ENCODE results near the gene ACIN1.

Gene ACIN1

DNA sequence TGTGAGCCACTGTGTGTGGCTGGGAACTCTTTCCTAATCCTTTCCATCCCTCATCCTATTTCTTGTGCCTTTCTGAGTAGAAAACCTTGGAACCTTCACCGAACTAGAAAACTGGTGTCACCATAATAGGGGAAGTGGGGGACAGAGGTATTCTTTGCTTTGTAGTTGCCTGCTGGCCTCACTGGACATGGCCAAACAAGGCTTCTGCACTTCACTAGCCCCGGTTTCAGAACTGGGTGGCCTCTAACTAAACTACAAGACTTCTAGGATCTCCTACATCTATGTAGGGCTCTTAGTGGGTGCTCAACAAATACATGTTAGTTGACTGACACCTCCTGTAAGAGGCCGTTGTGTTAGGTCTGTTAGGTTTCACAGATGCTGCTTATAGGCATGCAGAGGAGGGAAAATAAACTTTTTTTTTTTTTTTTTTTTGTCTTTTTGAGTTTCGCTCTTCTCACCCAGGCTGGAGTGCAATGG is 10.4 kb upstream of the ACIN1 start:
- WGBS, 2 donors (ENCODE audit: extremely low coverage in 2 of 2, insufficient read length in 2 of 2, insufficient replicate concordance in 1 of 2), result no CpG with 5 or more reads among the region's 4 CpGs
- Histone ChIP-seq H2BK120ac (ENCODE audit: low read depth, low read length) (no peak overlapping the region), H3K9me3 (replicated peaks in 1 of 2; ENCODE audit: control insufficient read depth in 2 of 2, insufficient read depth in 1 of 2, low read depth in 1 of 2, low read length in 2 of 2) (peaks cover 0 to 2% of the 10 kb centered on the region in 2 donors), H3K4me2 (ENCODE audit: insufficient read depth, low read length, poor library complexity, severe bottlenecking) (no peak overlapping the region), H3K9ac (ENCODE audit: low read depth, low read length, poor library complexity) (no peak overlapping the region), H4K8ac (ENCODE audit: low read depth, low read length) (no peak overlapping the region), H3K36me3 (replicated peaks in 1 of 2; ENCODE audit: control insufficient read depth in 2 of 2, insufficient read depth in 2 of 2, low read length in 2 of 2) (no peaks in the 10 kb centered on the region), H3K27ac (replicated peaks; ENCODE audit: low read length) (no peak overlapping the region), H3K4ac (ENCODE audit: low read length) (no peak overlapping the region), H2BK12ac (ENCODE audit: low read length) (no peak overlapping the region), H3K14ac (ENCODE audit: low read length) (no peak overlapping the region), H2AFZ (ENCODE audit: low read length) (no peak overlapping the region), H3K27me3 (ENCODE audit: control insufficient read depth in 3 of 3, insufficient read depth in 3 of 3, low read depth in 1 of 3, low read length in 3 of 3) (peaks cover 0 to 3% (median 0%) of the 10 kb centered on the region in 3 experiments), H3K4me1 (ENCODE audit: control insufficient read depth in 2 of 2, insufficient read depth in 1 of 2, low read depth in 1 of 2, low read length in 2 of 2) (no peaks in the 10 kb centered on the region), H2BK15ac (ENCODE audit: low read length) (no peak overlapping the region), H3K79me1 (ENCODE audit: low read depth, low read length) (no peaks in the 10 kb centered on the region), H4K91ac (ENCODE audit: low read depth, low read length, poor library complexity) (no peak overlapping the region), H3K18ac (ENCODE audit: low read length) (no peak overlapping the region), H3K23ac (ENCODE audit: low read depth, low read length, poor library complexity) (no peak overlapping the region), H2AK5ac (ENCODE audit: low read depth, low read length) (no peak overlapping the region), H3K4me3 (ENCODE audit: low read length in 2 of 2) (no peak overlapping the region), H2BK5ac (ENCODE audit: low read length) (no peak overlapping the region)
- DNase-seq (ENCODE audit: low spot score), result no peak

DNA sequence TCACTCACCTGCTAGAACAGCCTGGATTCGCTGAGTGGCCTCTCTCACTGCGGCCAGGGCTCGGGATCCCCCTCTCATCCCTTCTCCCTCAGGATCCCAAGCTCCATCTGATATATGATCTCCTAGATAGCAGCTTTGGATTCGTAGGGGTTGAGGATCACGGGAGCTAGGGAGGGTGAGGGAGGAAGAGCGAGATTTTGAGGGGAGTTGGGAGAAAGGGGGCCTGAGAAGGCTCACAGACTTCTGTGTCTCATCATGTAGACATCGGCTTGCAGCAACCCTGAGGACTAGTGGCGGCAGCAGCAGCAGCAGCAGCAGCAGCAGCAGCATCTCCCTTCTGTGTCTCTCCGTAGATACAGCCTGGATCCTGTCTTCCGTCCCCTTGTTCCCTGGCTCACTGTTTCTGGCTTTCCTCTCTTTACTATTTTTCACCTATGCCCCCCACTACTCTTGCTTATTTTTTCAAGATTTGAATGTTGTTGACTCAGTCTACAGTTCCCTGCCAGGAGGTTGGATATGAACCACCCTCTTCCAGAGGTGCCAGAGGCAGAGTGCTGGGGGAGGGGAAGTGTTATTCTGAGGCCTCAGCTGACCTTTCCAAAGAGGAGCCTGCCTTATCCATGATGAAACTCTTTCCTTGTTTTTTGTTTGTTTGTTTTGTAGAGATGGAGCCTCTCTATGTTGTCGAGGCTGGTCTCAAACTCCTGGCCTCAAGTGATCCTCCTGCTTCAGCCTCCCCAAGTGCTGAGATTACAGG is 9.8 kb upstream of the ACIN1 start, which contains the start of gene CIROP:
CIROP (minus strand) TSS at position 399 of the 757 bp plus-strand sequence; CDS start at position 330, 69 bp downstream.
- no peak within 1 kb of the TSS for H3K23ac ChIP-seq (ENCODE audit: low read depth, low read length, poor library complexity)
- H3K9me3 ChIP-seq (replicated peaks in 1 of 2; ENCODE audit: control insufficient read depth in 2 of 2, insufficient read depth in 1 of 2, low read depth in 1 of 2, low read length in 2 of 2), result peaks cover 0 to 2% of the 10 kb centered on the region in 2 donors
- no peak for DNase-seq (ENCODE audit: low spot score)
- H3K18ac ChIP-seq (ENCODE audit: low read length), result no peak within 1 kb of the TSS
- H3K9ac ChIP-seq (ENCODE audit: low read depth, low read length, poor library complexity), result no peak within 1 kb of the TSS
- no peak within 1 kb of the TSS for H2BK120ac ChIP-seq (ENCODE audit: low read depth, low read length)
- no peaks in the 10 kb centered on the region for H3K27me3 ChIP-seq (ENCODE audit: control insufficient read depth in 3 of 3, insufficient read depth in 3 of 3, low read depth in 1 of 3, low read length in 3 of 3)
- H3K4me3 ChIP-seq (ENCODE audit: low read length in 2 of 2), result no peak within 1 kb of the TSS
- no peak within 1 kb of the TSS for H2AK5ac ChIP-seq (ENCODE audit: low read depth, low read length)
- no CpG with 5 or more reads among the region's 11 CpGs for WGBS, 2 donors (ENCODE audit: extremely low coverage in 2 of 2, insufficient read length in 2 of 2, insufficient replicate concordance in 1 of 2)
- no peak within 1 kb of the TSS for H3K4ac ChIP-seq (ENCODE audit: low read length)
- H3K14ac ChIP-seq (ENCODE audit: low read length), result no peak within 1 kb of the TSS
- H2BK15ac ChIP-seq (ENCODE audit: low read length), result no peak within 1 kb of the TSS
- peak within 1 kb of the TSS; percentile 77 for H2AFZ ChIP-seq (ENCODE audit: low read length)
- H2BK5ac ChIP-seq (ENCODE audit: low read length), result no peak within 1 kb of the TSS
- no peaks in the 10 kb centered on the region for H3K4me1 ChIP-seq (ENCODE audit: control insufficient read depth in 2 of 2, insufficient read depth in 1 of 2, low read depth in 1 of 2, low read length in 2 of 2)
- no peak within 1 kb of the TSS for H3K27ac ChIP-seq (replicated peaks; ENCODE audit: low read length)
- no peaks in the 10 kb centered on the region for H3K79me1 ChIP-seq (ENCODE audit: low read depth, low read length)
- no peak within 1 kb of the TSS for H2BK12ac ChIP-seq (ENCODE audit: low read length)
- peaks cover 0 to under 1% of the 10 kb centered on the region in 2 donors for H3K36me3 ChIP-seq (replicated peaks in 1 of 2; ENCODE audit: control insufficient read depth in 2 of 2, insufficient read depth in 2 of 2, low read length in 2 of 2)
- H4K91ac ChIP-seq (ENCODE audit: low read depth, low read length, poor library complexity), result no peak within 1 kb of the TSS
- no peak within 1 kb of the TSS for H3K4me2 ChIP-seq (ENCODE audit: insufficient read depth, low read length, poor library complexity, severe bottlenecking)
- no peak within 1 kb of the TSS for H4K8ac ChIP-seq (ENCODE audit: low read depth, low read length)

DNA sequence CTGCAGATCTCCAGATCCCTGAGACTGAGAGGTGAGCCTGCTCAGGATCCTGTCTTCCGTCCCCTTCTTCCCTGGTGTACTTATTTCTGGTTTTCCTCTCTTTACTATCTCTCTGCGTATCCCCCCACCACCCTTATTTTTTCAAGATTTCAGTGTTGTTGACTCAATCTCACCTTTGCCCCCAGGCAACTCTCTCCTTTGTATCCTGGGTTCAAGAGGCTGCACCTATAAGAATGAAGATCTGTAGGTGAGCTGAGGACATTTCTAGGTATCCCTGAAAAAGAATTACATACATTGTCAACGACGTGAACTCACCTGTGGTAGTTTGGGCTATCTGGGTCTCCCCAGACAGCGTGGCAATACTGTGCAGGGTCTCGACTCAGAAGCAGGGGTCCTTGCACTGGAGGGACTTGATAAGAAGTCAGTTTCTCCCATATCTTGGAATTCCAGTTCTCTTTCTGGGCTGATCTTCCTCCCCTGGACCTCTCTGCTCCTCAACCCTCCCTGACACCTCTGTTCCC is 9.2 kb upstream of the ACIN1 start:
- peaks cover 0 to 2% of the 10 kb centered on the region in 2 donors for H3K9me3 ChIP-seq (replicated peaks in 1 of 2; ENCODE audit: control insufficient read depth in 2 of 2, insufficient read depth in 1 of 2, low read depth in 1 of 2, low read length in 2 of 2)
- H3K9ac ChIP-seq (ENCODE audit: low read depth, low read length, poor library complexity), result no peak overlapping the region
- H3K36me3 ChIP-seq (replicated peaks in 1 of 2; ENCODE audit: control insufficient read depth in 2 of 2, insufficient read depth in 2 of 2, low read length in 2 of 2), result peaks cover 1 to 7% of the 10 kb centered on the region in 2 donors
- H3K4me3 ChIP-seq (ENCODE audit: low read length in 2 of 2), result no peak overlapping the region
- no peak overlapping the region for H2BK120ac ChIP-seq (ENCODE audit: low read depth, low read length)
- H3K4me2 ChIP-seq (ENCODE audit: insufficient read depth, low read length, poor library complexity, severe bottlenecking), result no peak overlapping the region
- no peaks in the 10 kb centered on the region for H3K79me1 ChIP-seq (ENCODE audit: low read depth, low read length)
- peak overlapping the region; percentile 77 for H2AFZ ChIP-seq (ENCODE audit: low read length)
- DNase-seq (ENCODE audit: low spot score), result no peak
- no peak overlapping the region for H2BK12ac ChIP-seq (ENCODE audit: low read length)
- no peak overlapping the region for H3K23ac ChIP-seq (ENCODE audit: low read depth, low read length, poor library complexity)
- no peak overlapping the region for H2BK15ac ChIP-seq (ENCODE audit: low read length)
- H4K91ac ChIP-seq (ENCODE audit: low read depth, low read length, poor library complexity), result no peak overlapping the region
- no peak overlapping the region for H3K27ac ChIP-seq (replicated peaks; ENCODE audit: low read length)
- H2AK5ac ChIP-seq (ENCODE audit: low read depth, low read length), result no peak overlapping the region
- no peaks in the 10 kb centered on the region for H3K4me1 ChIP-seq (ENCODE audit: control insufficient read depth in 2 of 2, insufficient read depth in 1 of 2, low read depth in 1 of 2, low read length in 2 of 2)
- no peaks in the 10 kb centered on the region for H3K27me3 ChIP-seq (ENCODE audit: control insufficient read depth in 3 of 3, insufficient read depth in 3 of 3, low read depth in 1 of 3, low read length in 3 of 3)
- no peak overlapping the region for H3K4ac ChIP-seq (ENCODE audit: low read length)
- H2BK5ac ChIP-seq (ENCODE audit: low read length), result no peak overlapping the region
- no CpG with 5 or more reads among the region's 6 CpGs for WGBS, 2 donors (ENCODE audit: extremely low coverage in 2 of 2, insufficient read length in 2 of 2, insufficient replicate concordance in 1 of 2)
- H3K18ac ChIP-seq (ENCODE audit: low read length), result no peak overlapping the region
- H4K8ac ChIP-seq (ENCODE audit: low read depth, low read length), result no peak overlapping the region
- no peak overlapping the region for H3K14ac ChIP-seq (ENCODE audit: low read length)

DNA sequence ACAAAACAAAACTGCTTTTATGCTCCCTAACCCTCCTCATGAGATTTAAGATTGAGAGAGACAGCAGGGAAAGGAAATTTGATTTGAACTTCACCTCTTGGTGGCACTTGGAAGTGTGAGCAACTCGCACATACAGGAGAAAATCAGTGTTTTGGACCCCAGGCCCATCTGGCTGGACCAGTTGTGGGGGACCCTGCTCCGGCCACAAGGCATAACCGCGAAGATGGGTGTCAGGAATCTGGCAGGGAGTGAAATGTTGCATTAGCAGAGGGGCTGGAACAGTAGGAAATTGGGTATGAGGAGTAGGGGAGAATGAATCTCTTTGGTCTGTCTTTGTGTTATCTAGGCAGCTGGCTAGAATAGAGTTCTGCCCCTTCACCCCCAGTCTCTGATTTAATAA is 8.6 kb upstream of the ACIN1 start:
- DNase-seq (ENCODE audit: low spot score), result no peak
- H2BK120ac ChIP-seq (ENCODE audit: low read depth, low read length), result no peak overlapping the region

More for the DNA sequence above, 8.6 kb upstream of the ACIN1 start:
- H3K36me3 ChIP-seq (replicated peaks in 1 of 2; ENCODE audit: control insufficient read depth in 2 of 2, insufficient read depth in 2 of 2, low read length in 2 of 2), result peaks cover 2 to 12% of the 10 kb centered on the region in 2 donors
- no peak overlapping the region for H3K4ac ChIP-seq (ENCODE audit: low read length)
- no peak overlapping the region for H3K18ac ChIP-seq (ENCODE audit: low read length)
- H3K9ac ChIP-seq (ENCODE audit: low read depth, low read length, poor library complexity), result no peak overlapping the region
- H3K23ac ChIP-seq (ENCODE audit: low read depth, low read length, poor library complexity), result no peak overlapping the region
- H3K27ac ChIP-seq (replicated peaks; ENCODE audit: low read length), result no peak overlapping the region
- no peak overlapping the region for H2AFZ ChIP-seq (ENCODE audit: low read length)
- H3K4me3 ChIP-seq (ENCODE audit: low read length in 2 of 2), result no peak overlapping the region
- H4K8ac ChIP-seq (ENCODE audit: low read depth, low read length), result no peak overlapping the region
- no peak overlapping the region for H3K14ac ChIP-seq (ENCODE audit: low read length)
- no peaks in the 10 kb centered on the region for H3K27me3 ChIP-seq (ENCODE audit: control insufficient read depth in 3 of 3, insufficient read depth in 3 of 3, low read depth in 1 of 3, low read length in 3 of 3)
- no peaks in the 10 kb centered on the region for H3K79me1 ChIP-seq (ENCODE audit: low read depth, low read length)
- no peak overlapping the region for H2BK5ac ChIP-seq (ENCODE audit: low read length)
- WGBS, 2 donors (ENCODE audit: extremely low coverage in 2 of 2, insufficient read length in 2 of 2, insufficient replicate concordance in 1 of 2), result no CpG with 5 or more reads among the region's 4 CpGs
- no peaks in the 10 kb centered on the region for H3K9me3 ChIP-seq (replicated peaks in 1 of 2; ENCODE audit: control insufficient read depth in 2 of 2, insufficient read depth in 1 of 2, low read depth in 1 of 2, low read length in 2 of 2)
- no peak overlapping the region for H2BK12ac ChIP-seq (ENCODE audit: low read length)
- H3K4me1 ChIP-seq (ENCODE audit: control insufficient read depth in 2 of 2, insufficient read depth in 1 of 2, low read depth in 1 of 2, low read length in 2 of 2), result no peaks in the 10 kb centered on the region
- no peak overlapping the region for H3K4me2 ChIP-seq (ENCODE audit: insufficient read depth, low read length, poor library complexity, severe bottlenecking)
- H4K91ac ChIP-seq (ENCODE audit: low read depth, low read length, poor library complexity), result no peak overlapping the region
- H2AK5ac ChIP-seq (ENCODE audit: low read depth, low read length), result no peak overlapping the region
- H2BK15ac ChIP-seq (ENCODE audit: low read length), result no peak overlapping the region
